ENCODE data around the gene SLC16A3. TPM values are rescaled to one million over a fixed set of nuclear protein-coding genes. Genes with fewer than 3 reads are reported as not detected.
A peak's percentile ranks its signal among the peaks of the same experiment; 100 is the strongest.

Gene SLC16A3
- total and polyA plus RNA-seq, 9 of the 15 experiments (the other 6 are each of a cell fraction or from before 2014, with no cell fraction given), result 0.11 to 5.4 (median 1.2) TPM; not detected in 2

GRCh38 chr17:82271401-82271800 lies 42.6 kb downstream of the SLC16A3 start:
- Histone ChIP-seq H3K4me3 (no peak overlapping the region), H3K27me3 (ENCODE audit: control insufficient read depth in 2 of 2, insufficient read depth in 2 of 2, low read length in 2 of 2) (no peaks in the 10 kb centered on the region), H3K4me1 (replicated peaks in 1 of 2; ENCODE audit: control insufficient read depth in 2 of 2, insufficient read depth in 2 of 2, low read length in 2 of 2) (peaks cover 51 to 83% of the 10 kb centered on the region in 2 experiments), H3K9me3 (replicated peaks; ENCODE audit: control insufficient read depth, insufficient read depth, low read depth, low read length) (no peaks in the 10 kb centered on the region), H3K36me3 (ENCODE audit: control insufficient read depth, insufficient read depth, low read length) (peaks cover 58% of the 10 kb centered on the region), H3K9me1 (ENCODE audit: control insufficient read depth, insufficient read depth, low read length) (peaks cover 16% of the 10 kb centered on the region), H2AFZ (ENCODE audit: low read depth, low read length) (no peak overlapping the region), H3K4me2 (ENCODE audit: insufficient read depth, low read length) (0 out of 2 replicates have a peak overlapping the region, but pooled peaks have one; percentile 84), H3K27ac (ENCODE audit: extremely low read depth, low read depth, low read length) (no peak overlapping the region), H3K9ac (ENCODE audit: insufficient read depth in 1 of 2, low read depth in 2 of 2, low read length in 2 of 2) (peak overlapping the region in 1 of 2 experiments; percentile 78; a peak in 1 of 4 replicates), H4K20me1 (replicated peaks; ENCODE audit: control insufficient read depth, insufficient read depth, low read length) (peaks cover 58% of the 10 kb centered on the region), H3K79me2 (ENCODE audit: control insufficient read depth, insufficient read depth, low read length) (peaks cover 71% of the 10 kb centered on the region)
- FAIRE-seq (no peak), ATAC-seq (no peak), DNase-seq (ENCODE audit: extremely low read depth in 1 of 4, low spot score in 3 of 4) (no peak)
- CTCF ChIA-PET (ENCODE audit: low intra/inter-chr PET ratio), result no interaction called here
- 87% methylated on average over 6 of the region's 6 CpGs for WGBS (ENCODE audit: insufficient coverage, low coverage, missing lambda C conversion rate)
- intact Hi-C loops (cut with micrococcal nuclease), result no loop called here
- in situ Hi-C loops (cut with MboI), result no loop called here
- POLR2A ChIA-PET, result interaction anchor here (0.6 to 1.6 kb wide), 7 partner anchors 9 to 240 kb away, joined by 3 to 5 read pairs (median 4); partner anchors contain the start of gene RAC3
- TF ChIP-seq, protein P1, sequence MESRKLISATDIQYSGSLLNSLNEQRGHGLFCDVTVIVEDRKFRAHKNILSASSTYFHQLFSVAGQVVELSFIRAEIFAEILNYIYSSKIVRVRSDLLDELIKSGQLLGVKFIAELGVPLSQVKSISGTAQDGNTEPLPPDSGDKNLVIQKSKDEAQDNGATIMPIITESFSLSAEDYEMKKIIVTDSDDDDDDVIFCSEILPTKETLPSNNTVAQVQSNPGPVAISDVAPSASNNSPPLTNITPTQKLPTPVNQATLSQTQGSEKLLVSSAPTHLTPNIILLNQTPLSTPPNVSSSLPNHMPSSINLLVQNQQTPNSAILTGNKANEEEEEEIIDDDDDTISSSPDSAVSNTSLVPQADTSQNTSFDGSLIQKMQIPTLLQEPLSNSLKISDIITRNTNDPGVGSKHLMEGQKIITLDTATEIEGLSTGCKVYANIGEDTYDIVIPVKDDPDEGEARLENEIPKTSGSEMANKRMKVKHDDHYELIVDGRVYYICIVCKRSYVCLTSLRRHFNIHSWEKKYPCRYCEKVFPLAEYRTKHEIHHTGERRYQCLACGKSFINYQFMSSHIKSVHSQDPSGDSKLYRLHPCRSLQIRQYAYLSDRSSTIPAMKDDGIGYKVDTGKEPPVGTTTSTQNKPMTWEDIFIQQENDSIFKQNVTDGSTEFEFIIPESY (CRISPR knock-in tag; IDR thresholded peaks at IDR 0.05), result no peak
- no peak for TF ChIP-seq ZNF324 (CRISPR knock-in tag; IDR thresholded peaks at IDR 0.05)
- TF ChIP-seq ZNF589 (CRISPR knock-in tag; IDR thresholded peaks at IDR 0.05; ENCODE audit: low read depth), result no peak
- no peak for TF ChIP-seq ZNF780A (CRISPR knock-in tag; IDR thresholded peaks at IDR 0.05)
- no peak for TF ChIP-seq NONO (IDR thresholded peaks at IDR 0.05; ENCODE audit: low read depth in 2 of 2, low read length in 1 of 2)
- no peak for TF ChIP-seq STAT5A (IDR thresholded peaks at IDR 0.05; ENCODE audit: borderline replicate concordance, low read length)
- peak; percentile 38; the same call in 1 of the 2 replicates for TF ChIP-seq C11orf30 (IDR thresholded peaks at IDR 0.05; ENCODE audit: low read depth)
- no peak for TF ChIP-seq NR2C1 (IDR thresholded peaks at IDR 0.05)
- no peak for TF ChIP-seq NR2C1 (tag; IDR thresholded peaks at IDR 0.05)
- TF ChIP-seq ARNT (IDR thresholded peaks at IDR 0.05), result no peak
- TF ChIP-seq ERF (CRISPR knock-in tag; IDR thresholded peaks at IDR 0.05), result no peak
- no peak for TF ChIP-seq MCM7 (IDR thresholded peaks at IDR 0.05)
- TF ChIP-seq, protein P2, sequence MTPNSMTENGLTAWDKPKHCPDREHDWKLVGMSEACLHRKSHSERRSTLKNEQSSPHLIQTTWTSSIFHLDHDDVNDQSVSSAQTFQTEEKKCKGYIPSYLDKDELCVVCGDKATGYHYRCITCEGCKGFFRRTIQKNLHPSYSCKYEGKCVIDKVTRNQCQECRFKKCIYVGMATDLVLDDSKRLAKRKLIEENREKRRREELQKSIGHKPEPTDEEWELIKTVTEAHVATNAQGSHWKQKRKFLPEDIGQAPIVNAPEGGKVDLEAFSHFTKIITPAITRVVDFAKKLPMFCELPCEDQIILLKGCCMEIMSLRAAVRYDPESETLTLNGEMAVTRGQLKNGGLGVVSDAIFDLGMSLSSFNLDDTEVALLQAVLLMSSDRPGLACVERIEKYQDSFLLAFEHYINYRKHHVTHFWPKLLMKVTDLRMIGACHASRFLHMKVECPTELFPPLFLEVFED (CRISPR knock-in tag; conservative IDR thresholded peaks at IDR 0.05), result no peak
- peak; percentile 35; the same call in 1 of the 2 replicates for TF ChIP-seq ZNF316 (IDR thresholded peaks at IDR 0.05)
- TF ChIP-seq EHMT2 (IDR thresholded peaks at IDR 0.05), result no peak
- no peak for TF ChIP-seq HDAC6 (IDR thresholded peaks at IDR 0.05; ENCODE audit: low read depth, low read length)
- TF ChIP-seq ZNF707 (CRISPR knock-in tag; conservative IDR thresholded peaks at IDR 0.05), result no peak
- no TSS peak for BruUV-seq (replicated peaks)
